Activated naive CD8-positive, alpha-beta T cell treated with anti-CD3 and anti-CD28 coated beads for 36 hours (primary cell): Measurements from ENCODE around the gene GGTLC3. TPM values are rescaled to one million over a fixed set of nuclear protein-coding genes. Genes with fewer than 3 reads are reported as not detected.
"Not testable (repeated sequence)": the region's sequence is repeated elsewhere in the genome, so short reads cannot be mapped to it uniquely, and the experiment has no call there.

Experiments
- DNase-seq: peaks from one replicate; pipeline ENCODE4 v3.0.0; 2021
- H3K27ac Mint-ChIP-seq: one replicate; pipeline ENCODE4 v1.8.0; 2022; ENCODE audit warnings: mild to moderate bottlenecking, moderate library complexity, mixed read lengths
- H3K27me3 Mint-ChIP-seq: one replicate; pipeline ENCODE4 v1.8.0; 2022; ENCODE audit warnings: mild to moderate bottlenecking, mixed read lengths
- H3K36me3 Mint-ChIP-seq: one replicate; pipeline ENCODE4 v1.8.0; 2021; ENCODE audit warnings: mild to moderate bottlenecking, mixed read lengths
- H3K4me1 Mint-ChIP-seq: one replicate; pipeline ENCODE4 v1.8.0; 2021; ENCODE audit warnings: mixed read lengths
- H3K4me3 Mint-ChIP-seq: one replicate; pipeline ENCODE4 v1.8.0; 2022; ENCODE audit warnings: mild to moderate bottlenecking, moderate library complexity, mixed read lengths
- H3K9me3 Mint-ChIP-seq: one replicate; pipeline ENCODE4 v1.8.0; 2022; ENCODE audit warnings: mixed read lengths
- total RNA-seq, 2 experiments: library from RNA; stranded (reverse); gene quantifications; one replicate each; pipeline ENCODE4 v1.2.3, GENCODE V29; 2021

The GGTLC3 gene
- total RNA-seq: not detected

DNA sequence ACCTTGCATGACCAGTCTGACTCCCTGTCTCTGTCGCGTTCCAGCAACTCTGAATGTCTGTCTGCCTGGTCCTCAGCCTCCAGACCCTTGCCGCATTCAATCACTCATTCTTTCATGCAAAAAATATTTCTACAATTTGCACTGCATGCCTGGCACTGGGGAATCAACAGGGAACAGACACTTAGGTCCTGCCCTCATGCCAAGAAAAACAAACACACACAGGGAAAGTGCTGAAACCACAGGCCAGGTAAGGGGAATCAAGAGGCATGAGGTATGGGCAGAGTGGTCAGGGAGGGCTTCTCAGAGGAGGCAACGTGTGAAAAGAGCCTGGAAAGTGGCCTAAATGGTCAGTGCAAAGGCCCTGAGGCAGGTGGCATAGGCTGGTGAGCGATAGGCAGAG is at the start of gene GGTLC3:
Gene GGTLC3, minus strand, starts transcription at position 101 of the 400 bp plus-strand sequence. CDS start 264 bp downstream, outside the sequence.
- not testable (repeated sequence) for DNase-seq, H3K4me1 Mint-ChIP-seq, H3K9me3 Mint-ChIP-seq, H3K27me3 Mint-ChIP-seq, H3K4me3 Mint-ChIP-seq, H3K36me3 Mint-ChIP-seq, H3K27ac Mint-ChIP-seq

DNA sequence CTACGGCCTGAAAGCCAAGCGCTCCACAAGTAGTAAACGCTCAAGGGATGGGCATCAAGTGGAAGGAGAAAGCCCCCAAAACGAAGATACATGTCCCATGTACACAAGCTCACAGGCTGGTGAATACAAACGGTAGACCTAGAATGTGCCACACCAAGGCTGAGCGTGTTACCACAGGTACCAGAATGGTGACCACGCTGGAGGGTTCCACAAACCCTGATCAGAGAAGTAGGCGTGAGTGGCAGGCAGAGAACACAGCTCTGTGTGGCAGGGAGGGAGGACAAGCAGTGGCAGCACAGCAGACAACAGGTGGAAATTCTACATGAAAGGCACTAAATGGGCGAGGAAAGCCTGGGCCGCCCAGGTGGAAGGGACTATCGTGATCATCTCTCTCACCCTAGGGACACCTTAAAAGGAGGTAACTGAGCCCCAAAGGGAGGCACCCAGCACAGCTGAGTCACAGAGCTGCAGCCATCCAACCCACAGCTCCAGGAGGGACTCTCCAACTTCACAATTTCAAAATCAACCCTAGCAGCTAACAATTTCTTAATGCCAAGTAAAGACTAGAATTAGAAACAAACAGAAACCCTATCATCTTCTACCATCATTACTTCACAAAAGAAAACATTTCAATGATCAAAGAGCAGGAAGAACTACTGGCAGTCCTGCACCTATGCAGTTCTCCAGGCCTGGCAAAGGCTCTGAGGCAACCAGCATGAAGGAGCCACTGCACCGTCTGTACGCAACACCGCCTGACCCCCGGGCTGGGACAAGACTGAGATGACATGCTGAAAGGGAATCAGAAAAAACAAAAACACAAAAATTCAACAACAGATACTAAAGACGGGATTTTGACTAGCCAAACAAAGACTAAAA is 42.4 kb upstream of the GGTLC3 start:
- not testable (repeated sequence) for H3K27ac Mint-ChIP-seq, H3K36me3 Mint-ChIP-seq, H3K4me3 Mint-ChIP-seq

DNA sequence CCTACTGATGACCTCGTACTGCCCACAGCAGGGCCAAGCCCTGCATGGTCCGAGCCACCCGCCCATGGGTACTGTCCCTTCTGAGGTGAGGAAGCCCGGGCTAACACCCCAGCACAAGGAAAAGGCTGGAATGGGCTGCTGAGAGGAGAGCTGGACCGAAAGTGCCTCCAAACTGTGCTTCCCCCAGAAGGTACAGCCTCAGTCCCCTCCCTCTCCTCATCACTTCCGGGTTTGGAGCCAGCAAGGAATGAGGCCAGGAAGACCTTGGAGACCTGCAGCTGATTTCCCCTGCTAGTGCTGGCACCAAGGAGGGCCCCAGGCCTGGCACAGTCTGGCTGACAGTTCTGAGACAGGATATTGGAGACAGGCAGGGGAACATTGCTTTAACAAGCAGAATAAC is 41.0 kb upstream of the GGTLC3 start:
- not testable (repeated sequence) for H3K4me1 Mint-ChIP-seq, H3K4me3 Mint-ChIP-seq, H3K27ac Mint-ChIP-seq, H3K27me3 Mint-ChIP-seq, H3K36me3 Mint-ChIP-seq, H3K9me3 Mint-ChIP-seq, DNase-seq

More for the DNA sequence above, 42.4 kb upstream of the GGTLC3 start:
- DNase-seq, H3K27me3 Mint-ChIP-seq, H3K9me3 Mint-ChIP-seq, H3K4me1 Mint-ChIP-seq: not testable (repeated sequence)

DNA sequence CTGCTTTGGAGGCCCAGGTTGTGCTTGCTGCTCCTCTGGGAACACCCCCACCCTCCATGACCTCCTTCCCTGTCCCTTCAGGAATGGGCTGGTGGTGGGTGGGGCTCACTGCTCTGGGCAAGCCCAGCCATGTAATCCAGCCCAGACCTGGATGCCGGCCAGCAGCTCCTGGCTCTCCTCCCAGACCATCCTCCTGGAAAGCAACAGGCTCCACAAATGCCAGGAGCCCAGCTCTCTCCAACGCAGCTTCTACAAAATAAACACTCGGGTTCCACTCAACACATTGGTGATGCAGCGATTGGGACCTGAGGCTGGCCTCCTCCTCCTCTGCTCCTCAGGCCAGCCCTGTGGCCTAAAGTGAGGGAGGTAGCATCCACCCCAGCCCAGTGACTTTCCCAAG is 40.6 kb upstream of the GGTLC3 start:
- DNase-seq, H3K27ac Mint-ChIP-seq, H3K4me1 Mint-ChIP-seq, H3K4me3 Mint-ChIP-seq, H3K27me3 Mint-ChIP-seq, H3K36me3 Mint-ChIP-seq, H3K9me3 Mint-ChIP-seq: not testable (repeated sequence)

DNA sequence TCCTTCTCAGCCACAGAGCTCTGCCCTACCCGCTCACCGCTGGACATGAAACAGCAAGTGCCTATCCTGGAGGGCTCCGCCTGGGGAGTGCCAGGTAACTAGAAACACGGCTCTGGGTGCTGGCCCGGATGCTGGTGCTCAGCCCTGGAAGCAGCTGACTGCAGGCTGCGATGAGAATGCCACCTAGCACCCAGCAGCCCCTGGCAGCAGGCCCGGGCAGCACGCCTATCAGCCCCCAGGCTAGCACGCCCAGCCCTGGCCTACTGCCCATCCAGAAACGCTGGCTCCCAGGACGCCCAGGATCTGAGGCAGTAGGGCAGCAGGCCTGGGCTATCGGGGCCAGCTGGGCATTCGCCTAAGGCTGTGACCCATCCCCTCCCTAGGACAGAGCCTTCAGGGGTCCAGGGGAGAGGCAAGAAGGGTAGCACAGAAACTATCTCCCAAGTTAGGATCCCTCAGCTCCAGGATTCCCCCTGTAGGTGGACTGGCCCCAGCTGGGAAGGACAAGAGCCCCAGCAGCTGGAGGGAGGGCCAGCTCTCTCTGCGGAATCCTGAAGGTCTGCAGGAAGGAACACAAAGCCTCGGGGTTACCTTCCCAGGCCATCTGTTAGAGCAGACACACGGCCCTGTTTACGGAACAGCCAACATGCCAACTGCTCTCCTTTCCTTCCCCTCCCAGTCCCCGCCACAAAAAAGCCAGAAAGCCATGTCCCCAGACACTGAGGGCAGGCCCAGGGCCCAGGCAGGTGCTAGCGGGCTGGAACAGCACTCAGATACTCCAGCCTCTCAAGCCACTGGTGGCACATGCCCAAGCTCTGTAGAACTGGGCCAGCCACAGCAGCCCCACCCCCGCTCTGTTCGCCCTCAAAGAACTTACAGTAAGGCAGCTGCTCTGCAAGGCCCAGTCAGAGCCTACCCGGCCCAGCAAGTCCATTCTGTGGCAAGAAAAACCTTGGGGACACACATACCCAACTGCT is 36.6 kb upstream of the GGTLC3 start:
- H3K9me3 Mint-ChIP-seq, H3K4me3 Mint-ChIP-seq, H3K27me3 Mint-ChIP-seq, H3K4me1 Mint-ChIP-seq, H3K27ac Mint-ChIP-seq, H3K36me3 Mint-ChIP-seq, DNase-seq: not testable (repeated sequence)

DNA sequence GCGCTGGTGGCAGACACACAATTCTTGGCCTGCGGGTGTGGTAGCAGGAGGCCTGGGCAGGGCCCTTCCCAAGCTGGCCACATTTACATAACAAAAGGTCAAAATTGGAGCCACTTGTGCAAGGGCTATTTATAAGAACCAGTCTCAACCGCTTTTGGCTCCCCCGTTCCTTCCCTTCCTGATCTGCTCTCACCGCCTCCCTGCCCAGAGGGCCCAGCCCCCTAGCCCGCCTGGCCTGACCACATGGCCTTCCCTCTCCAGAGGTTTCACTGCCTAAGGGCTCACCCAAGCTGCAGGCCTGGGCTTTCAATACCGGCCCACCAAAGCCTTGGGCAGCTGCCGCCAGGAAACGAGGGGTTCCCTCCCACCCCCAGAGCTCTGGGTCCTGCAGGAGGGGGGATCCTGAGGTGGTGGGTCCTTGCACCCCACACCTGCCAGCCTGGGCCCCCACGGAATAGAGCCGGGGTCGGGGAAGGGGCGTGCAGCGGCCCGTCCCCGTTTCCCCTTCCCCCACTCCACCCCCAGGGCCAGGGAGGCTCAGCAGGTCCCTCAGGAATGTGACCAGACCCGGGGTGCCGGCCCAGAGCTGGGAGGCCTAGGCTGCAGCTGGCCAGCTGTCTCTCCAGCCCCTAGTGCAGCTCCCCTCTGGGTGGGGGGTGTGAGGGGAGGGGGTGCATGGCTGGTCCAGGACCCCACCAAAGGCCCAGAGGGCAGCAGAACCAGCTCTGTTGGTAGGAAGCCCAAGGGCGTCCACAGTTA is 35.1 kb upstream of the GGTLC3 start:
- H3K9me3 Mint-ChIP-seq, DNase-seq, H3K4me1 Mint-ChIP-seq, H3K36me3 Mint-ChIP-seq, H3K27me3 Mint-ChIP-seq, H3K27ac Mint-ChIP-seq, H3K4me3 Mint-ChIP-seq: not testable (repeated sequence)

DNA sequence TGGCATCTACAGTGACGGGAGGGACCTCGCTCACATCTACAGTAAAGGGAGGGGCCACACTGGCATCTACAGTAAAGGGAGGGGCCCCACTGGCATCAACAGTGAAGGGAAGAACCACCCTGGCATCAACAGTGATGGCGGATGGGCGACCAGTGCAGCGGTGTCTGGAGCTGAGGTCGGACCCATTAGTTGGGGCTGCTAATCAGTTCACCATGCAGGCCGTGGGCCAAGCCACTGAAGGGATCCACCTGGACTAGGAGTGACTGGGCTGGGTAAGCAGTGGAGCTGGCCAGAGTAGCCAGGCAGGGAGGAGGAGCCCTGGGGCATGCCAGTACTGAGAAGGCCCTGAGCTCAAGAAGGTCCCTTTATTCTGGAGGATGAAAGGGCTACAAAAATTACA is 33.1 kb upstream of the GGTLC3 start:
- not testable (repeated sequence) for DNase-seq, H3K36me3 Mint-ChIP-seq, H3K27me3 Mint-ChIP-seq, H3K27ac Mint-ChIP-seq, H3K4me1 Mint-ChIP-seq, H3K4me3 Mint-ChIP-seq, H3K9me3 Mint-ChIP-seq

DNA sequence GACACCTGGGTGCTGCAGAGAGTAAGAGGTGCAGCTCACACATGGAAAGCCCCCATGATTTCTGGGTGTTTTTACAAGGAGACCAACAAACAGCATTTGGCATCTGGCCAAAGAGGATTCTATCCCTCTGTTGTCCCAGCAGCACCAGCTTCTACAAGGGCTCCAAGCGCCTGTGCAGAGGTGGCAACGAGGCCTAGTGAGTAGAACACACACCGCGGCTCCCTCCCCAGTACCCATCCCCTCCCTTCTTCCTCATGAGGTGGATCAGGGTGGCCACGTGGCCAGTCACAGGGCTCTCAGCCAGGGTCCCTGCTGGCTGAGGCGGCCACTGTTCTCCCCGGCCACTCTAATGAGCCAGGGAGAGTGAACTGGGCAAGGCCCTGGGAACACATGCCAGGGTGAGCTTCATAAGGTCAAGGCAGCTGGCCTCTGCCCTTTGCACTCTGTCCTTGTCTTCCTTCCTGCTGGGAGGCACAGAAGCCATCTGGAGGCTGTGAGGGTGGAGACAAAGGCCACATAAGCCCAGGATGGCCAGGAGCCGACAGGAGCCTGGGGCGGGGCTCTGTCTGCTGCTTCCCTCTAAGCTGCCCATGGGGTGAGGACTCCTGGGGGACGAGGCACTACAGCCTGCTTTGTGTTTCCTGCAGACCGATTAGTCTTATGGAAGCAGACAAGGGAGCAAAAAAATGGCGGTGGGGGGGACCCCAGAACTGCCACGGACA is 31.7 kb upstream of the GGTLC3 start:
- H3K4me3 Mint-ChIP-seq, H3K36me3 Mint-ChIP-seq, DNase-seq, H3K27ac Mint-ChIP-seq, H3K4me1 Mint-ChIP-seq, H3K27me3 Mint-ChIP-seq, H3K9me3 Mint-ChIP-seq: not testable (repeated sequence)

DNA sequence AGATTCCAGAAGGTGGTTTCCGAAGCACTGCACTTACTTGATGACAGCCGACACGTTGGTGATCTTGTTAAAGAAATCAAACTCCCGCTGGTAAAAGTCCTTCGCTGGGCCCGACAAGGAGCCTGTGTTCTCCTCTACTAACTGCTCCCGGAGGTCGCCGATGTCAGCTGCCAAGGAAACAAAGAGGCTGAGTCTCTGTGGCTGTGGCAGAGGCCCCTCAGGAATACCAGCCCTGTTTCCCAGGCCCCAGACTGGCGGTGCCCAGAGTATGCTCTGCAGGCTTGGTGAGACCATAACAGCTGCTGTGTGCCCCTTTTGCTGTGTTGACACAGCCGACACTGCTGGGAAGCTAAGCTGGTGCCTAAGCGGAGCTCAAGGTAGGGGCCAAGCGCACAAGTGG is 26.7 kb upstream of the GGTLC3 start:
- not testable (repeated sequence) for H3K36me3 Mint-ChIP-seq, H3K27ac Mint-ChIP-seq, H3K4me1 Mint-ChIP-seq, H3K9me3 Mint-ChIP-seq, H3K27me3 Mint-ChIP-seq, H3K4me3 Mint-ChIP-seq, DNase-seq

DNA sequence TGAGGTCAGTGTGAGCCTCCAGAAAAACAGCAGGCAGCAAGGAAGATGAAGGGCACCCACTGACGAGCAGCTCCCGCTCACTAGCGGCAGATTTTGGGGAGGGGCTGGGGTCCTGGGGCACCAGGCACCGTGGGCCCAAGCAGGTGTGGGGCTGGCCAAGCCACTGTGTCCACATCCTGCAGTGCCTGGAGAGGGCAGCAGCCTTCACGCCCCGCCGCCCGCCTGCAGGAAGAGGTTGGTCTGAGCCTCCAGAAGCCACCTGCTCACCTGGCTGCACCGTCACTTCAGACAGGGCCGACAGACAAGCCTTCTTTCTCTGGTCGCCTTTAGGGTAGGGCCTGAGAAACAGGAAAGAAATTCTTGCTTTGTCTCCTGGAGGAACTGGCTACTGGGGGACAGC is 25.4 kb upstream of the GGTLC3 start:
- H3K27ac Mint-ChIP-seq, H3K4me1 Mint-ChIP-seq: not testable (repeated sequence)

DNA sequence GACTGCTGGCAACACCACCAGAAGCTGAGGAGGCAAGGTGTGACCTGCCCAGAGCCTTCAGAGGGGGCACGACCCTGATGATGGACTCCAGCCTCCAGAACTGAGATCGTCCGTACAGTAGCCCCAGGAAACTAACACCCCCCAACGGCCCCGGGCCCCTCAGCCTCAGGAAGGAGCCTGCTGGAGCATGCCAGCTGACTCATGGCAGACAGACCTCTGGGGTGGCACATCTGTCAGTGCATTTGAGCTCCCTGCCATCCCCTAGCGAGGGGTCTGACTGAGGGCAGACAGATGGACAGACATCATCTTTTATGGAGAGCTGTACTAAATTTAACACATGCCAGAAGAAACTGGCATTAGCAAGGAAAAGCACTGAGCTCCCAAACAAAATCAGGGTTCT is 22.0 kb upstream of the GGTLC3 start:
- H3K4me3 Mint-ChIP-seq, H3K27ac Mint-ChIP-seq, H3K36me3 Mint-ChIP-seq, H3K27me3 Mint-ChIP-seq, H3K9me3 Mint-ChIP-seq, DNase-seq, H3K4me1 Mint-ChIP-seq: not testable (repeated sequence)

More for the DNA sequence above, 25.4 kb upstream of the GGTLC3 start:
- H3K4me3 Mint-ChIP-seq, H3K9me3 Mint-ChIP-seq, H3K27me3 Mint-ChIP-seq, DNase-seq, H3K36me3 Mint-ChIP-seq: not testable (repeated sequence)

DNA sequence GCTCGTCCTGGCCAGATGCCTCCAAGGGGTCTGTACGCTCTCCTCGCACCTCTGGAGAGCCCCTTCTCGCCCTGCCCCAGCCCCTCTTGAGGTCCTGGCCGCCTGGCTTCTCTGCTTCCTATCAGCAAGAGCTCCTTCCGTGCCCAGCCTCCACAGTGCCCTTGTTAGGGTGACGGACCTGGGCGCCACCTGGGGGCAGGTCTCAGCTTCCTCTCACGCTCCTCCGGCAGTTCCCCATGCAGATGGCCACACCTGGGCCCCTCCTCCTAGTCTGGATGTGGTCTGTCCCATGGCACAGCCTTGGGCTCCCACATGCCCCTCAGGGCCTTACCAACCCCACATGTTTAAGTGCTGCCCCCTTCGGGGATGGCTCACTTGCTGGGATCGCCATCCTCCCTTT is 16.4 kb upstream of the GGTLC3 start:
- not testable (repeated sequence) for H3K27ac Mint-ChIP-seq, H3K4me3 Mint-ChIP-seq, H3K4me1 Mint-ChIP-seq, H3K9me3 Mint-ChIP-seq, DNase-seq, H3K27me3 Mint-ChIP-seq, H3K36me3 Mint-ChIP-seq

DNA sequence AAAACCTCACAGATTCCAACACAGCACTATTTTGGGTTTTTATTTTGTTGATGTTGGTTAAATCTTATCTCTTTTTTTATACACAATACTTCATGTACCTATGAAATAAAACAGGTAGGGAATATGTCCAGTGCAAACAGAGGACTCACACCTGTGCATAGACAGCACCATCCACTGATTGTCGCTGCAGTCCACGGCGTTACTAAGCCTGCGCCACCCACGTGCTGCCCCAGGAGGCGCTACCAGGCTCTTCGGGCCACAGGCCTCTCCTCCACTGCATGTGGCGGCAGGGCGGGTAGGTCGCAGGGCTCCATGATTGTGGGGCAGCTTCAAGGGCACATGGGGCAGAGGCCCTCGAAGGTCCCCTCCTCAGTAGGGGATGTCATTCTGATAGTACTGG is 15.7 kb upstream of the GGTLC3 start:
- DNase-seq, H3K4me3 Mint-ChIP-seq, H3K27me3 Mint-ChIP-seq, H3K36me3 Mint-ChIP-seq, H3K27ac Mint-ChIP-seq, H3K9me3 Mint-ChIP-seq, H3K4me1 Mint-ChIP-seq: not testable (repeated sequence)

DNA sequence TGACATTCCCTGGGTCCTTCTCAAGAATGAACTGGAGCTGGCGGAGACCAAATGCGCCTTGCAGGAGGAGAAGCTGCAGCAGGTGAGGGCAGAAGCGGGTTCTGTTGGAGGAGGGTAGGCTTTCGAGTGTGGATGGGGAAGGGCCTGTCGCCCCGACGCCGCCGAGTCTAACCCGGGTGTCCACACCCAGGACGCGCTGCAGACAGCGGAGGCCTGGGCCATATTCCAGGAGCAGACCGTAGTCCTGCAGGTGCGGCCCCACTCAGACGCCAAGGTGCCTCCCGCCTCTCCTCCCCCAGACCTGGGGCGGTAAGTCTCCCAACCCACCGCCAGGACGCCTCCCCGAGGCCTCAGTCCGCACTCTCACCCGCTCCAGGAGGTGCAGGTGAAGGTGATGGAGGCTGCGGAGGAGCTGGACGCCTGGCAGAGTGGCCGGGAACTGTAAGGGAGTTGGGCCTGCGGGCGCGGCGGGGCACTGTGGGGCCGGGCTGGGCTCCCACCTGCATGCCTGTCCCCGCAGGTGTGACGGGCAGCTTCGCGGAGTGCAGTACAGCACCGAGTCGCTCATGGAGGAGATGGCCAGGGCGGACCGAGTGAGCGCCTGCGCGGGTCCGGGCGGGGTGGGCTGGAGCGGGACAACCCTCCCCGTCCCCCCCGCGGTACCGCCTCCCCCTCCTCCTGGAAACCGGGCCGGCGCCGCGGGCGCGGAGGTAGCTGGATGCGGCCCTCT is 11.6 kb upstream of the GGTLC3 start:
- H3K9me3 Mint-ChIP-seq, DNase-seq, H3K27ac Mint-ChIP-seq, H3K36me3 Mint-ChIP-seq, H3K4me3 Mint-ChIP-seq, H3K27me3 Mint-ChIP-seq, H3K4me1 Mint-ChIP-seq: not testable (repeated sequence)
